Trophoblast cell (in vitro differentiated cells and primary cell): ENCODE data around the gene ZNF555.

Experiments used
- DNase-seq, 2 donors: peaks; one replicate each; pipeline ENCODE4 v3.0.0-alpha.2; 2016
- H2AFZ ChIP-seq: 2 replicates; pipeline ENCODE4 v1.6.1; 2013; ENCODE audit warnings: low read length, moderate library complexity, mild to moderate bottlenecking; ENCODE audit not compliant: insufficient read depth, poor library complexity
- H2AK5ac ChIP-seq: 2 replicates; pipeline ENCODE4 v1.6.1; 2013; ENCODE audit warnings: mild to moderate bottlenecking, low read length
- H2BK120ac ChIP-seq: 2 replicates; pipeline ENCODE4 v1.6.1; 2013; ENCODE audit warnings: low read length, mild to moderate bottlenecking, moderate library complexity; ENCODE audit not compliant: insufficient read depth, poor library complexity
- H2BK12ac ChIP-seq: 2 replicates; pipeline ENCODE4 v1.6.1; 2013; ENCODE audit warnings: mild to moderate bottlenecking, low read length, moderate library complexity
- H2BK5ac ChIP-seq: 2 replicates; pipeline ENCODE4 v1.6.1; 2013; ENCODE audit warnings: low read length, low read depth, moderate library complexity, mild to moderate bottlenecking; ENCODE audit not compliant: poor library complexity
- H3K14ac ChIP-seq: 2 replicates; pipeline ENCODE4 v1.6.1; 2013; ENCODE audit warnings: mild to moderate bottlenecking, low read length
- H3K18ac ChIP-seq: 2 replicates; pipeline ENCODE4 v1.6.1; 2013; ENCODE audit warnings: mild to moderate bottlenecking, low read length
- H3K23ac ChIP-seq: 2 replicates; pipeline ENCODE4 v1.6.1; 2013; ENCODE audit warnings: low read length
- H3K27ac ChIP-seq: 2 replicates; pipeline ENCODE4 v1.5.1; 2013; ENCODE audit warnings: low read depth, mild to moderate bottlenecking, inconsistent platforms, low read length, moderate library complexity
- H3K27me3 ChIP-seq: 2 replicates; pipeline ENCODE4 v1.6.1; 2013; ENCODE audit warnings: inconsistent platforms, mild to moderate bottlenecking, low read length, moderate library complexity; ENCODE audit not compliant: insufficient read depth
- H3K36me3 ChIP-seq, 2 experiments: 1 replicate in 1 of 2; 2 replicates in 1 of 2; pipeline ENCODE4 v1.6.1; 2013; ENCODE audit warnings: low read length in 2 of 2, mild to moderate bottlenecking in 2 of 2, moderate library complexity in 1 of 2; ENCODE audit not compliant: insufficient read depth in 2 of 2, control insufficient read depth in 1 of 2
- H3K4ac ChIP-seq: 2 replicates; pipeline ENCODE4 v1.6.1; 2013; ENCODE audit warnings: low read depth, mild to moderate bottlenecking, low read length, moderate library complexity
- H3K4me1 ChIP-seq, 2 experiments: 1 replicate in 1 of 2; 2 replicates in 1 of 2; pipeline ENCODE4 v1.6.1; 2013; ENCODE audit warnings: low read length in 2 of 2, mild to moderate bottlenecking in 2 of 2, moderate library complexity in 1 of 2; ENCODE audit not compliant: insufficient read depth in 2 of 2, control insufficient read depth in 1 of 2
- H3K4me2 ChIP-seq: 2 replicates; pipeline ENCODE4 v1.6.1; 2013; ENCODE audit warnings: inconsistent platforms, mild to moderate bottlenecking, low read length, moderate library complexity
- H3K4me3 ChIP-seq: 2 replicates; pipeline ENCODE4 v1.5.1; 2013; ENCODE audit warnings: mild to moderate bottlenecking, low read depth, low read length, inconsistent platforms
- H3K79me1 ChIP-seq: one replicate; pipeline ENCODE4 v1.6.1; 2013; ENCODE audit warnings: low read length
- H3K79me2 ChIP-seq: 2 replicates; pipeline ENCODE4 v1.6.1; 2013; ENCODE audit warnings: low read length, mild to moderate bottlenecking; ENCODE audit not compliant: control insufficient read depth, insufficient read depth, poor library complexity
- H3K9ac ChIP-seq: 2 replicates; pipeline ENCODE4 v1.6.1; 2013; ENCODE audit warnings: mild to moderate bottlenecking, low read length
- H3K9me3 ChIP-seq: 2 replicates; pipeline ENCODE4 v1.6.1; 2013; ENCODE audit warnings: low read depth, mild to moderate bottlenecking, control low read depth, inconsistent platforms, low read length; ENCODE audit not compliant: insufficient read depth
- H4K12ac ChIP-seq: 2 replicates; pipeline ENCODE4 v1.6.1; 2013; ENCODE audit warnings: low read depth, mild to moderate bottlenecking, low read length, moderate library complexity
- H4K8ac ChIP-seq: 2 replicates; pipeline ENCODE4 v1.6.1; 2013; ENCODE audit warnings: low read depth, mild to moderate bottlenecking, low read length, moderate library complexity
- H4K91ac ChIP-seq: one replicate; pipeline ENCODE4 v1.6.1; 2013; ENCODE audit warnings: low read depth, mild to moderate bottlenecking, low read length, moderate library complexity
- WGBS: extraction: QIAGEN DNeasy Blood & Tissue Kit; methylation state at CpG from one replicate; pipeline ENCODE4 v1.1.7; 2013; ENCODE audit warnings: missing lambda C conversion rate; ENCODE audit not compliant: insufficient read length, insufficient coverage; ENCODE audit errors: extremely low coverage; 5-methylcytosine and 5-hydroxymethylcytosine counted together

ZNF555 gene

DNA sequence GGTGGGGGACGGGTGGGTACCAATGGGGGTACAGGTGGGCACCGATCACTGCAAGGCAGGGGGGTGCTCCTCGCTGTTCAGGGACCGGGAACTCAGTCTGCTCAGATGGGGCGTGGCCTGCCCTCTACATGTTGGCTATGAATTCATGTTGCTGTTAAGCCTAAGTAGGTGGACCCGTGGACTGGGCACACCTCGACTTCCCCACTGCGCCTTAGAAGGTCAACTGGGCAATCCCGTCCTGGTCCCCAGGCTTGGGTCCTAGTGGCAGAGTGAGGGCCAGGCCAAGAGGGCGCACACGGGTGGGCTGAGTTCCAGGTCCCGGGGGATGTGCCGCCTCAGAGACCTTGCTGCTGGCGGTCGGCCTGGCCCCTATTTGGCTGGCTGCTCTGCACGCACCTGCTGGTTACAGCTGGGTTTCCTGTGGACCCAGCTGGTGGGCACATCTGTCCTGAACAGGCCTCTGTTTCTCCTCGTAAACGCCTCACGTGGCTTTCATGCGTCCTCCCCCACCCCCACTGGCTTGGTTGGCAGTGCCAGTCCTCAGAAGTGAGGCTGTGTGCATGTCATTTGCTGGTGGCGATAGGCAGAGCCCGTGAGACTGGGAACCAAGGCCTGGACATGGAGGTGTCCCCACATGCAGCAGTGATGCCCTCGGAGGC, 35.2 kb upstream of the ZNF555 start:
- Histone ChIP-seq H3K4me2 (no peak overlapping the region), H2AFZ (no peak overlapping the region), H4K91ac (no peak overlapping the region), H3K9me3 (peaks cover 4% of the 10 kb centered on the region), H3K27me3 (no peaks in the 10 kb centered on the region), H2BK120ac (no peak overlapping the region), H4K12ac (no peak overlapping the region), H3K36me3 (peaks cover 86 to 87% of the 10 kb centered on the region in 2 experiments), H3K18ac (no peak overlapping the region), H3K27ac (no peak overlapping the region), H3K4me1 (peaks cover 0 to 1% of the 10 kb centered on the region in 2 experiments), H3K14ac (no peak overlapping the region), H2BK12ac (no peak overlapping the region), H3K9ac (no peak overlapping the region), H3K79me2 (no peaks in the 10 kb centered on the region), H3K4ac (no peak overlapping the region), H3K4me3 (no peak overlapping the region), H3K79me1 (no peaks in the 10 kb centered on the region), H3K23ac (no peak overlapping the region), H4K8ac (no peak overlapping the region), H2AK5ac (no peak overlapping the region), H2BK5ac (no peak overlapping the region)
- DNase-seq, result no peak
- WGBS, result no CpG with 5 or more reads among the region's 23 CpGs

DNA sequence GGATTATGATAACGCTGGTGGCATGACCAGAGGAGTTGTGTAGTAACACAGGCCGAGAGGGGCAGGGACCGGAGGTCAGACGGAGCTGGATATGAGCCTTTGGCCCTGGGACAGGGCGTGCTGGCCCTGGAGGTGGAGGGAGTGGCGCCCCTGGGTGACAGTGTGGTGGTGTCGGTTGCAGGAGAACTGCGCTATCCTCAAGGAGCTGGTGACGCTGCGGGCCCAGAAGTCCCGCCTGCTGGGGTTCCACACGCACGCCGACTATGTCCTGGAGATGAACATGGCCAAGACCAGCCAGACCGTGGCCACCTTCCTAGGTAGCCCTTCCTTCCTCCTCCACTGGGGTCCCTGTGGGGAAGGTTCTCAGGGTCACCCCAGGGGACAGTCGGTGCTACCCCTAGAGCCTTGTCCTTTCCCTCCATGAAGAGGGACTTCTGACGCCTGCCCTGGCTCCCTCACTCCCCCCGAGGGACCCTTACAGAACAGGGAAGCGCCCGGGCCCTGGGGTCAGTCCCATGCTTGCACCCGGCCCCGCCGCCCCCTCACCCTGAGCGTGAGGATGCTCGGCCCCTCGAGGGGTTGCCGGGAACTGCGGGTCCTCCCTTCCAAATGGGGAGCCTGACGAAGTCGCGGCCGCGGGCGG, 34.4 kb upstream of the ZNF555 start:
- Histone ChIP-seq H3K4me3 (no peak overlapping the region), H2BK5ac (no peak overlapping the region), H2BK12ac (no peak overlapping the region), H2BK120ac (no peak overlapping the region), H3K4ac (no peak overlapping the region), H3K23ac (no peak overlapping the region), H4K12ac (no peak overlapping the region), H4K91ac (no peak overlapping the region), H3K4me2 (no peak overlapping the region), H3K18ac (no peak overlapping the region), H3K79me2 (no peaks in the 10 kb centered on the region), H3K27me3 (no peaks in the 10 kb centered on the region), H3K14ac (no peak overlapping the region), H3K79me1 (peaks cover under 1% of the 10 kb centered on the region), H3K9me3 (peaks cover 4% of the 10 kb centered on the region), H3K9ac (no peak overlapping the region), H3K36me3 (peaks cover 86 to 87% of the 10 kb centered on the region in 2 experiments), H3K27ac (no peak overlapping the region), H2AK5ac (no peak overlapping the region), H4K8ac (no peak overlapping the region), H2AFZ (no peak overlapping the region), H3K4me1 (peaks cover 2 to 8% of the 10 kb centered on the region in 2 experiments)
- WGBS, result no CpG with 5 or more reads among the region's 34 CpGs
- no peak for DNase-seq

DNA sequence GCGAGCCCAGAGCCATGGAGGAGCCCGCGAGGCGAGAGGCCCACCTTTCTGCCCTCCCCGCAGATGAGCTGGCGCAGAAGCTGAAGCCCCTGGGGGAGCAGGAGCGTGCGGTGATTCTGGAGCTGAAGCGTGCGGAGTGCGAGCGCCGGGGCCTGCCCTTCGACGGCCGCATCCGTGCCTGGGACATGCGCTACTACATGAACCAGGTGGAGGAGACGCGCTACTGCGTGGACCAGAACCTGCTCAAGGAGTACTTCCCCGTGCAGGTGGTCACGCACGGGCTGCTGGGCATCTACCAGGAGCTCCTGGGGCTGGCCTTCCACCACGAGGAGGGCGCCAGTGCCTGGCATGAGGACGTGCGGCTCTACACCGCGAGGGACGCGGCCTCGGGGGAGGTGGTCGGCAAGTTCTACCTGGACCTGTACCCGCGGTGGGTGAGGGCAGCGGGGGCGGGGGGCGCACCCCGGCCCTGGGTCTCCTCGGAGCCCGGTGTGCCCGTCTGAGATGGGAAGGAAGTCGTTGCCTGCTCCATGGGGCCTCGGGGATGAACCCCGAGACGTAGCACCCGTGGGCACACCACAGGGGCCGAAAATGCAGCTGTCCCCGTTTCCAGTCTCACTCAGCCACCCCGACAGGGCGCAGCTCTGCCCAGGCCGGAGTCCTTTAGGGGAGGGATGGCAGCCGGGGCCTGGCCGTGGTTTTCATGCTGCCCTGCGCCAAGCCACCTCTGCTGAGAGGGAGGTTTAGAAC, 33.7 kb upstream of the ZNF555 start:
- Histone ChIP-seq H2AFZ (no peak overlapping the region), H3K27me3 (no peaks in the 10 kb centered on the region), H4K12ac (no peak overlapping the region), H3K9ac (no peak overlapping the region), H3K79me2 (peaks cover 2% of the 10 kb centered on the region), H3K9me3 (peaks cover 4% of the 10 kb centered on the region), H3K4me3 (no peak overlapping the region), H2BK5ac (no peak overlapping the region), H3K18ac (no peak overlapping the region), H3K79me1 (peaks cover 7% of the 10 kb centered on the region), H3K23ac (no peak overlapping the region), H2AK5ac (no peak overlapping the region), H3K4me1 (peaks cover 8 to 15% of the 10 kb centered on the region in 2 experiments), H3K14ac (no peak overlapping the region), H4K8ac (no peak overlapping the region), H3K36me3 (peaks cover 86% of the 10 kb centered on the region in 2 experiments), H3K4ac (no peak overlapping the region), H2BK120ac (no peak overlapping the region), H3K27ac (no peak overlapping the region), H4K91ac (no peak overlapping the region), H2BK12ac (no peak overlapping the region), H3K4me2 (no peak overlapping the region)
- DNase-seq, result no peak
- no CpG with 5 or more reads among the region's 56 CpGs for WGBS

DNA sequence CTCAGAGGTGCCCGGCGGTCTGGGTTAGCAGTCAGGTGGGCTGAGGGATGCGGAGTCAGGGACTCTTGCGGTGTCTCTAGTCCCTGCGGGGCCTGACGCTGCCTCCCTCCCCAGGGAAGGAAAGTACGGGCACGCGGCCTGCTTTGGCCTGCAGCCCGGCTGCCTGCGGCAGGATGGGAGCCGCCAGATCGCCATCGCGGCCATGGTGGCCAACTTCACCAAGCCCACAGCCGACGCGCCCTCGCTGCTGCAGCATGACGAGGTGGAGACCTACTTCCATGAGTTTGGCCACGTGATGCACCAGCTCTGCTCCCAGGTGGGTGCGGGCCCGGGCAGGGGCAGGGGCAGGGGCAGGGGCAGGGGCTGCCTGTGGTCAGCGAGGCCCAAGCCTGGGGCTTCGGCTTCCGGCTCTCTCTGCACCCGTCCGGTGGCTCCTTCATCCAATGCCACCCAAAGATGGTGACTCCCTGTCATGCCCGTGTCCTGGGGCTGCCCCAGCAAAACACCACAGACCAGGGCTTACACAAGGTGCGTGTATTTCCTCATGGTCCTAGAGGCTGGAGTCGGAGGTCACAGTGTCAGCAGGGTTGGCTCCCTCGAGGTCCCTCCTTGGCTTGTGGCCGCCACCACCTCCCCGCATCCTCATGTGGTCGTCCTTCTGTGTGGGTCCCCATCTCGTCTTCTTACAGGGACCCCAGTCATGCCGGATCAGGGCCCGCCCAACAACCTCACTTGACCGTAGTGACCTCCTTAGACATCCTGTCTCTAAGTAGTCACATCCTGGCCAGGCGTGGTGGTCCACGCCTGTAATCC, 32.9 kb upstream of the ZNF555 start:
- Histone ChIP-seq H3K4me1 (peaks cover 15 to 22% of the 10 kb centered on the region in 2 experiments), H3K36me3 (peaks cover 79 to 82% of the 10 kb centered on the region in 2 experiments), H2AFZ (no peak overlapping the region), H3K27me3 (no peaks in the 10 kb centered on the region), H3K9me3 (peaks cover 4% of the 10 kb centered on the region), H3K4ac (no peak overlapping the region), H3K79me1 (peaks cover 15% of the 10 kb centered on the region), H2BK120ac (no peak overlapping the region), H4K12ac (no peak overlapping the region), H3K23ac (no peak overlapping the region), H2AK5ac (no peak overlapping the region), H3K14ac (no peak overlapping the region), H2BK5ac (no peak overlapping the region), H2BK12ac (no peak overlapping the region), H3K18ac (no peak overlapping the region), H3K4me3 (no peak overlapping the region), H3K9ac (no peak overlapping the region), H3K4me2 (no peak overlapping the region), H4K91ac (no peak overlapping the region), H4K8ac (no peak overlapping the region), H3K27ac (no peak overlapping the region), H3K79me2 (peaks cover 7% of the 10 kb centered on the region)
- no peak for DNase-seq
- WGBS, result no CpG with 5 or more reads among the region's 41 CpGs
